Fibroblast of pulmonary artery (primary cell): ENCODE results near the gene FOLR3.

Experiments used
- DNase-seq: peaks from one replicate; pipeline ENCODE4 v3.0.0-alpha.2; 2010; ENCODE audit warnings: low read depth
- H3K4me3 ChIP-seq: replicated peaks from 2 replicates; pipeline ENCODE4 v1.5.1; 2011; ENCODE audit warnings: low read depth, mild to moderate bottlenecking, control low read depth, low read length, moderate library complexity
- CTCF ChIP-seq: IDR thresholded peaks from 2 replicates; pipeline ENCODE4 v1.5.1; 2011; ENCODE audit warnings: mild to moderate bottlenecking, control low read depth, low read length, inconsistent platforms; ENCODE audit errors: missing control alignments

Gene FOLR3

GRCh38 chr11:72123117-72123653 lies 12.3 kb upstream of the FOLR3 start:
- TF ChIP-seq CTCF, result no peak
- DNase-seq, result no peak
- no peak overlapping the region for H3K4me3 ChIP-seq

- no peak for DNase-seq
- no peak overlapping the region for H3K4me3 ChIP-seq
- no peak for TF ChIP-seq CTCF
These were observed 11.5 kb upstream of the FOLR3 start for GRCh38 chr11:72124046-72124445.

- TF ChIP-seq CTCF, result no peak
- H3K4me3 ChIP-seq, result no peak overlapping the region
- no peak for DNase-seq
These were observed 9.6 kb upstream of the FOLR3 start for GRCh38 chr11:72125956-72126355.

DNA sequence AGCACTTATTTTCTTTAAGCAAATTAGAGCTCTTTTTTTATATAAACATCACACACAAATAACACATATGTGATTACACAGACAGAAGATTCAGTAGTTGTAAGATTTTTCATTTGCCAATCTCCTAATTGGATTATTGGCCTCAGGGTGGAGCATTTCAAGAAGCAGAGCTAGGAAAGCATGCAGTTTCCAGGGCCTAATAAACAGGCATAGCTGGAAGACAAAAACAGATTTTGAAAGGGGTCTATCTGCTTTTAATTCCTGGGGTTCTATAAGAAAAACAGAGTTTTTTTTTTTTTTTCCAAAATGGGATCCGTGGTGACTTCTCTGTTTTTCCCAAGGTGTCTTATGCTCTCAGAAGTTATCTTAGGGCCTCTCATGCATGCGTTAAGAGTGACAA lies 7.6 kb upstream of the FOLR3 start:
- no peak overlapping the region for H3K4me3 ChIP-seq
- no peak for TF ChIP-seq CTCF
- no peak for DNase-seq

DNA sequence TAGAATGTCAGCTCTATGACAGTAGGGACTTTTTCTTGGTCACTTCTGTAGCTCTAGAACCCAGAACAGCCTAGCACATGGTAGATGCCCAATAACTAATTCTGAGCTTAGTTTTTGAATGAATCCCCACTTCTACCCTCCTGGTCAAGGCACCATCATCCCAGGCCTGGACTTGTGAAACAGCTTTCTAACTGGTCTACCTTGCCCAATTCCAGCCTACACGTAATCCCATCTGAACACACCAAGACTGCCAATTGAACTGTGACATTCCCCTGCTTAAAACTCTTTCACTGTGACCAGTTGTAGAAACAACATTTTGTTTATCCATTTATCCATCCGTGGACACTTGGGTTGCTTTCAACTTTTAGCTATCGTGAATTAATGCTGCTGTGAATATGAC lies 6.1 kb upstream of the FOLR3 start:
- TF ChIP-seq CTCF, result no peak
- DNase-seq, result no peak
- no peak overlapping the region for H3K4me3 ChIP-seq

DNA sequence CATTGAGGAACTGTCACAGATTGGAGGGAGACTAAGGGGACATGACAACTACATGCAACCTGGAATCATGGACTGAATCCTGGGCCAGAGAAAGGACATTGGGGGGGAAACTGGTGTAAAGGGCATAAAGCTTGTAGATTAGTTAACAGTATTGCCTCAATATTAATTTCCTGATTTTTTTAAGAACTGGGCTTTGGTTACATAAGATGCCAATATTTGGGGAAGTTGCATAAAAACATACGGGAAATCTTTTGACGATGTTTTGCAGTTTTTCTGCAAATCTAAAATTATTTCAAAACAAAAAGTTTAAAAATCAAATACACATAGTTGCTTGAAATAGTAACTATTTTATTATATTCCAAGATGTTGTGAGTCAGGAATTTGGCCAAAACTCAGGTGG lies 2.9 kb upstream of the FOLR3 start:
- no peak for TF ChIP-seq CTCF
- H3K4me3 ChIP-seq, result no peak overlapping the region
- no peak for DNase-seq

- no peak for TF ChIP-seq CTCF
- H3K4me3 ChIP-seq, result no peak overlapping the region
- no peak for DNase-seq
These were observed 562 bp downstream of the FOLR3 start for GRCh38 chr11:72135891-72136683.
